Measurements from ENCODE around the gene KCNIP1. TPM values are rescaled to one million over a fixed set of nuclear protein-coding genes. Genes with fewer than 3 reads are reported as not detected.

Gene KCNIP1
- total RNA-seq, 2 donors from 2014 or later, result 1.6 to 13.5 TPM

GRCh38 chr5:170651604-170652277 lies 147.9 kb downstream of the KCNIP1 start:
- no peak for DNase-seq (ENCODE audit: low spot score)
- intact Hi-C loops (cut with DNase I), result no loop called here
- WGBS, result 48% methylated on average over 11 of the region's 11 CpGs

DNA sequence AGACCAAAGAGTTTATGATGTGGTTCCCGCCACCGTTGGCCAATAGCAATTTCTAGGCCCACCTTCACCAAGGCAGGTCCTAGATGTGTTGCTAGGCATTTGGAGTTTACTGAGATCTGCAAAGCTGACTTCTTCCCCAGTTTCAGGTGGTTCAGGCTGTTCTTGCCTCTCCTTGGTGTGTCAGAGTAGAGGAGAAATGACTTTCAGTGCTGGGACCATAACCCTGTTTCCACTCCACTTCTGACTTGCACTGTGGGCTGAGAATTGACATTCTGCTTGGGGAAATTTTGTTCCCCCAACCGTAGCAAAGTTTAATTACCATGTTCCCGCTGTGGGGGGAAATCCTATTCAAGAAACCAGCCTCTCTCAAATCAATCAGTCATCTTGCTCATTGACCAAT lies 151.7 kb downstream of the KCNIP1 start:
- Histone ChIP-seq H3K9me3 (no peaks in the 10 kb centered on the region), H3K27ac (no peak overlapping the region), H3K27me3 (replicated peaks; ENCODE audit: insufficient read depth) (no peaks in the 10 kb centered on the region), H3K36me3 (no peaks in the 10 kb centered on the region), H3K4me3 (no peak overlapping the region), H3K4me1 (replicated peaks) (no peaks in the 10 kb centered on the region)
- intact Hi-C loops (cut with DNase I), result no loop called here
- TF ChIP-seq POLR2A (IDR thresholded peaks at IDR 0.05) (no peak), POLR2AphosphoS5 (IDR thresholded peaks at IDR 0.05) (no peak), CTCF (IDR thresholded peaks at IDR 0.05) (no peak)
- no peak for DNase-seq (ENCODE audit: low spot score)
- 92% methylated on average over 4 of the region's 4 CpGs for WGBS

More at GRCh38 chr5:170651604-170652277, 147.9 kb downstream of the KCNIP1 start:
- Histone ChIP-seq H3K36me3 (no peaks in the 10 kb centered on the region), H3K4me3 (no peak overlapping the region), H3K4me1 (replicated peaks) (no peaks in the 10 kb centered on the region), H3K27me3 (replicated peaks; ENCODE audit: insufficient read depth) (no peaks in the 10 kb centered on the region), H3K9me3 (no peaks in the 10 kb centered on the region), H3K27ac (no peak overlapping the region)
- TF ChIP-seq POLR2AphosphoS5 (IDR thresholded peaks at IDR 0.05) (no peak), CTCF (IDR thresholded peaks at IDR 0.05) (no peak), POLR2A (IDR thresholded peaks at IDR 0.05) (no peak)

DNA sequence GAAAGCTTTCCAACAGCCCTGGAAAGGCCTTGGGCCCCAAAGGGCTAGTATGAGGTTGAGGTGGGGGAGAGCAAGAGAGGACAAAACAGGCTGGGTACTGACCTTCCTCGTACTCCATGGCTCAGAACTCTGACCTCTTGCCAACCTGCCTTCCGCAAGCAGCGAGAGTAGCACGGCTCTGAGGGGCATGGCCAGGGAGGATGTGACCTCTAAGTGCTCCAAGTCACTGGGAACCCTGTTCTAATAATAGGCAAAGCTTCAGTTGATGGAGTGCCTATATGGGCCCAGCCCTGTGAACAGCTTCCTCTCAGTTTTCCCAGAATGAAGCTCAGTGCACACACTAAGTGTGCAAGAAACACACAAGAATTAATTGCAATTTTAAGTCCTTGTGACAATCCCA lies 152.1 kb downstream of the KCNIP1 start:
- DNase-seq (ENCODE audit: low spot score), result no peak
- intact Hi-C loops (cut with DNase I), result no loop called here
- Histone ChIP-seq H3K27me3 (replicated peaks; ENCODE audit: insufficient read depth) (no peaks in the 10 kb centered on the region), H3K36me3 (no peaks in the 10 kb centered on the region), H3K4me3 (no peak overlapping the region), H3K27ac (no peak overlapping the region), H3K9me3 (no peaks in the 10 kb centered on the region), H3K4me1 (replicated peaks) (no peaks in the 10 kb centered on the region)
- 84% methylated on average over 4 of the region's 4 CpGs for WGBS
- no peak for TF ChIP-seq POLR2A (IDR thresholded peaks at IDR 0.05)

DNA sequence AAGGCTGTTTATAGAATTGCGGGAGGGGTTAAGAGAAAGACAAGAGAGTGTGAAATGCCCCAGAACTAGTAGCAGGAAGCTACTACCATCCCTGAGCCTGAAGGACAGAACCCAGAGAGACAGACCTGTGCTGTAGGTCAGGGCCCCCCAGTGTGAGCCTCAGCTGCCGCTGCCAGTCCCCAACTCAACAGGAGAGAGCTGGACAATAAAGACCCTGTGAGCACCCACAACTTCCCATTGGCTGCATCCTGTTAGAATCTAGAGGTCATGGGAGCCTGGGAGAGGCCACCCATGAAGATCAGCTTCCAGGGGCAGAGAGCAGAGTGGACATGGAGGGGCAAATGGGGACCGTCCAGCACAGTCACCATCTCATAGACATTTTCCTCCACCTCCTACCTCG lies 152.5 kb downstream of the KCNIP1 start:
- no peak for DNase-seq (ENCODE audit: low spot score)

DNA sequence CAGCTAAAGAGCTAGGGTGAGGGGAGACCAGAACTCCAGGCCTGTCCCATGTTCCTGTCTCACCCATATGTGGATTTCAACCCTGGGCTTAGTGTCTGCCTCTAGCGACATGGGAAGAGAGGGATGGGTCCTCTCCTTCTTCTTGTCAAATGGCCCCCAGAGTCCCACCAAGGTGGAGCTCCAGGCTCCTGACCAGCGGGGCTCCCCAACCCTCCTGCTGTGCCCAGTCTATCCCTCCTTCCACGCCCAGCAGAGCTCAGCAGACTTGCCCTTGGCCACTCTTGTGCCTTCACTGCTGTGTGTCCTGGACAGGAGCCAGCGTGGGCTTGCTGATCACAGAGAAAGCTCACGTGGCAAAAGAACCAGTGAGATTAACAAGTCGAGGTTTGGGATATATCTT lies 156.7 kb downstream of the KCNIP1 start:
- DNase-seq (ENCODE audit: low spot score), result no peak
- WGBS, result 63% methylated on average over 6 of the region's 6 CpGs

More for the DNA sequence above, 152.5 kb downstream of the KCNIP1 start:
- Histone ChIP-seq H3K9me3 (no peaks in the 10 kb centered on the region), H3K36me3 (no peaks in the 10 kb centered on the region), H3K27me3 (replicated peaks; ENCODE audit: insufficient read depth) (no peaks in the 10 kb centered on the region), H3K27ac (no peak overlapping the region), H3K4me1 (replicated peaks) (no peaks in the 10 kb centered on the region), H3K4me3 (no peak overlapping the region)
- 97% methylated on average over 4 of the region's 4 CpGs for WGBS
- TF ChIP-seq POLR2AphosphoS5 (IDR thresholded peaks at IDR 0.05) (no peak), POLR2A (IDR thresholded peaks at IDR 0.05) (no peak), CTCF (IDR thresholded peaks at IDR 0.05) (no peak)
- intact Hi-C loops (cut with DNase I), result no loop called here

DNA sequence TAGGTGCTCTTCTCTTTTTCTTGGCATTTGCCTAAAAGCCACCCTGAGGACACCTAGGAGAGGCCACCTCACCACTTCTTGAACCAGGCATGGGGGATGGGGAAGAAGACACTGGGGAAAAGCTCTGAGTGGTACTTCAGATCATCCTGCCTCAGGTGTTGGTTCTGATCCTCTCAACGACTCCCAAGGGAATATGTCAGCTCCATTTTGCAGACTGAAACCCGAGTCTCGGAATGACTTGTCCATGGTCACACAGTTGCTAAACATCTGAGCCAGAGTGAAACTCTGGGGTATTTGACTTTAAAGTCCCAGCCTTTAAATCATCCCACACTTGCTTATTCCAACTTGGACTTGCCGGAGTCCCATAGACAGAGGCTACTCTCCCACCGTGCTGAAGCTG lies 159.1 kb downstream of the KCNIP1 start:
- H3K9me3 ChIP-seq, result no peaks in the 10 kb centered on the region
- intact Hi-C loops (cut with DNase I), result no loop called here
- no peaks in the 10 kb centered on the region for H3K27me3 ChIP-seq (replicated peaks; ENCODE audit: insufficient read depth)
- H3K4me3 ChIP-seq, result no peak overlapping the region
- no peak overlapping the region for H3K27ac ChIP-seq
- H3K4me1 ChIP-seq (replicated peaks), result no peaks in the 10 kb centered on the region
- no peaks in the 10 kb centered on the region for H3K36me3 ChIP-seq
- no peak for DNase-seq (ENCODE audit: low spot score)
- TF ChIP-seq POLR2AphosphoS5 (IDR thresholded peaks at IDR 0.05) (no peak), POLR2A (IDR thresholded peaks at IDR 0.05) (no peak), CTCF (IDR thresholded peaks at IDR 0.05) (no peak)
- 85% methylated on average over 5 of the region's 5 CpGs for WGBS

More for the DNA sequence above, 156.7 kb downstream of the KCNIP1 start:
- intact Hi-C loops (cut with DNase I), result no loop called here
- Histone ChIP-seq H3K4me3 (no peak overlapping the region), H3K36me3 (no peaks in the 10 kb centered on the region), H3K27me3 (replicated peaks; ENCODE audit: insufficient read depth) (no peaks in the 10 kb centered on the region), H3K4me1 (replicated peaks) (no peaks in the 10 kb centered on the region), H3K27ac (no peak overlapping the region), H3K9me3 (no peaks in the 10 kb centered on the region)
- no peak for TF ChIP-seq POLR2AphosphoS5 (IDR thresholded peaks at IDR 0.05)
